OCI-LY1 (cell line): Measurements from ENCODE around the gene ELOVL6.

Experiments used
- CTCF ChIP-seq: fragments of 200-600 bp; sonication (generic), shearing (Covaris generic); IDR thresholded peaks from 2 replicates; pipeline ENCODE4 v1.5.1; 2017; ENCODE audit warnings: mild to moderate bottlenecking, antibody characterized with exemption, low read length, moderate library complexity, mixed read lengths
- EZH2 ChIP-seq: fragments of 200-600 bp; sonication (generic), shearing (Covaris generic); IDR thresholded peaks from 2 replicates; pipeline ENCODE4 v1.8.0; 2017; ENCODE audit warnings: borderline replicate concordance, mixed run types, mild to moderate bottlenecking, antibody characterized with exemption, low read length, moderate library complexity, mixed read lengths

- no peak for TF ChIP-seq CTCF
- TF ChIP-seq EZH2 = no peak
These were observed 126.9 kb downstream of the ELOVL6 start for GRCh38 chr4:110071466-110071865.
